Spleen (tissue), 7 donors: Measurements from ENCODE around the gene MAPK1.

Experiments
- CTCF ChIP-seq, 11 experiments: fragments of 200-600 bp in 7 of 11; fragments of 450-650 bp in 4 of 11; sonication (generic) in 4 of 11; IDR thresholded peaks in 8 of 11; conservative IDR thresholded peaks in 3 of 11; 1 replicate in 7 of 11; 2 replicates in 4 of 11; pipeline versions ENCODE4 v1.4.0 to v1.8.0; 2016 to 2021; ENCODE audit warnings: antibody characterized with exemption in 11 of 11, inconsistent platforms in 4 of 11, mild to moderate bottlenecking in 1 of 11
- POLR2AphosphoS5 ChIP-seq, 3 donors: sonication (generic); formaldehyde crosslinking; IDR thresholded peaks; one replicate each; pipeline ENCODE4 v1.5.1; 2017; ENCODE audit warnings: antibody characterized with exemption in 3 of 3
- donor health status: DM: no; HTN: no; CAD: no; lungs with moderate emphysema.
- donor health status: DM: no; HTN: no; CAD: no.
- donor health status: DM: no; HTN: no; CAD: no.

- TF ChIP-seq POLR2AphosphoS5 (IDR thresholded peaks at IDR 0.05) (no peak), CTCF (IDR thresholded peaks at IDR 0.05 in 8 of 11, conservative IDR thresholded peaks at IDR 0.05 in 3 of 11) (no peak)
These were observed 14.7 kb upstream of the MAPK1 start for GRCh38 chr22:21881841-21882753.
